Glutamatergic neuron (in vitro differentiated cells): ENCODE results near the gene SPHKAP. TPM values are rescaled to one million over a fixed set of nuclear protein-coding genes. Genes with fewer than 3 reads are reported as not detected.

ENCODE experiments used
- DNase-seq: peaks from one replicate; pipeline ENCODE4 v3.0.0; 2022
- H3K27ac Mint-ChIP-seq: one replicate; pipeline ENCODE4 v1.8.0; 2020; ENCODE audit warnings: mild to moderate bottlenecking, mixed read lengths, inconsistent platforms; ENCODE audit not compliant: unreplicated experiment
- H3K27me3 Mint-ChIP-seq: one replicate; pipeline ENCODE4 v1.8.0; 2020; ENCODE audit warnings: mild to moderate bottlenecking, moderate library complexity, mixed read lengths, inconsistent platforms; ENCODE audit not compliant: unreplicated experiment
- H3K36me3 Mint-ChIP-seq: one replicate; pipeline ENCODE4 v1.8.0; 2020; ENCODE audit warnings: mild to moderate bottlenecking, mixed read lengths, inconsistent platforms; ENCODE audit not compliant: unreplicated experiment
- H3K4me1 Mint-ChIP-seq: one replicate; pipeline ENCODE4 v1.8.0; 2020; ENCODE audit warnings: mild to moderate bottlenecking, low read depth, mixed read lengths, inconsistent platforms; ENCODE audit not compliant: unreplicated experiment
- H3K4me3 Mint-ChIP-seq: one replicate; pipeline ENCODE4 v1.8.0; 2020; ENCODE audit warnings: mild to moderate bottlenecking, mixed read lengths, inconsistent platforms; ENCODE audit not compliant: unreplicated experiment
- H3K9me3 Mint-ChIP-seq: one replicate; pipeline ENCODE4 v1.8.0; 2020; ENCODE audit warnings: mild to moderate bottlenecking, moderate library complexity, mixed read lengths, inconsistent platforms; ENCODE audit not compliant: unreplicated experiment
- CTCF ChIP-seq: fragments of 200-600 bp; sonication (generic); IDR thresholded peaks from one replicate; pipeline ENCODE4 v1.5.0; 2021; ENCODE audit not compliant: partially characterized antibody, unreplicated experiment
- total RNA-seq: library from RNA; stranded (reverse); fragmentation: NEBNext Ultra II Directional; extraction: Animal tissue kit (Norgen Biotek cat#: 25700); gene quantifications from one replicate; pipeline ENCODE4 v1.2.1, GENCODE V29; 2021; ENCODE audit not compliant: unreplicated experiment

The SPHKAP gene
- total RNA-seq, 1 donor from 2014 or later, result 0.71 TPM

GRCh38 chr2:228017784-228018183 is 163.7 kb downstream of the SPHKAP start:
- no peak overlapping the region for H3K4me3 Mint-ChIP-seq
- DNase-seq, result no peak
- H3K36me3 Mint-ChIP-seq, result peaks cover 4% of the 10 kb centered on the region
- peaks cover 1% of the 10 kb centered on the region for H3K9me3 Mint-ChIP-seq
- H3K27ac Mint-ChIP-seq, result no peak overlapping the region
- H3K27me3 Mint-ChIP-seq, result no peaks in the 10 kb centered on the region
- no peaks in the 10 kb centered on the region for H3K4me1 Mint-ChIP-seq
- TF ChIP-seq CTCF, result no peak

- Mint-ChIP-seq H3K36me3 (peaks cover 4% of the 10 kb centered on the region), H3K4me1 (no peaks in the 10 kb centered on the region), H3K27me3 (no peaks in the 10 kb centered on the region), H3K9me3 (no peaks in the 10 kb centered on the region), H3K4me3 (no peak overlapping the region), H3K27ac (no peak overlapping the region)
- no peak for TF ChIP-seq CTCF
- DNase-seq, result no peak
Observed at GRCh38 chr2:228016402-228016801, 165.1 kb downstream of the SPHKAP start.

- no peaks in the 10 kb centered on the region for H3K27me3 Mint-ChIP-seq
- H3K9me3 Mint-ChIP-seq, result no peaks in the 10 kb centered on the region
- H3K27ac Mint-ChIP-seq, result no peak overlapping the region
- TF ChIP-seq CTCF, result no peak
- H3K36me3 Mint-ChIP-seq, result peaks cover 4% of the 10 kb centered on the region
- no peak overlapping the region for H3K4me3 Mint-ChIP-seq
- DNase-seq, result no peak
- no peaks in the 10 kb centered on the region for H3K4me1 Mint-ChIP-seq
Observed at GRCh38 chr2:228015741-228016140, 165.7 kb downstream of the SPHKAP start.

GRCh38 chr2:227996366-227996765 is 185.1 kb downstream of the SPHKAP start:
- Mint-ChIP-seq H3K36me3 (no peaks in the 10 kb centered on the region), H3K27ac (no peak overlapping the region)

GRCh38 chr2:227990937-227991336 is 190.6 kb downstream of the SPHKAP start:
- peaks cover 15% of the 10 kb centered on the region for H3K4me1 Mint-ChIP-seq
- no peak overlapping the region for H3K27ac Mint-ChIP-seq
- no peaks in the 10 kb centered on the region for H3K36me3 Mint-ChIP-seq
- H3K27me3 Mint-ChIP-seq, result no peaks in the 10 kb centered on the region
- no peaks in the 10 kb centered on the region for H3K9me3 Mint-ChIP-seq
- H3K4me3 Mint-ChIP-seq, result no peak overlapping the region
- no peak for TF ChIP-seq CTCF
- DNase-seq, result peak; percentile 34

More at GRCh38 chr2:227996366-227996765, 185.1 kb downstream of the SPHKAP start:
- no peak for DNase-seq
- H3K27me3 Mint-ChIP-seq, result no peaks in the 10 kb centered on the region
- H3K4me3 Mint-ChIP-seq, result no peak overlapping the region
- H3K4me1 Mint-ChIP-seq, result peaks cover 13% of the 10 kb centered on the region
- no peak for TF ChIP-seq CTCF
- peaks cover 2% of the 10 kb centered on the region for H3K9me3 Mint-ChIP-seq
